ENCODE data around the gene WWC2.

- TF ChIP-seq, protein P1, sequence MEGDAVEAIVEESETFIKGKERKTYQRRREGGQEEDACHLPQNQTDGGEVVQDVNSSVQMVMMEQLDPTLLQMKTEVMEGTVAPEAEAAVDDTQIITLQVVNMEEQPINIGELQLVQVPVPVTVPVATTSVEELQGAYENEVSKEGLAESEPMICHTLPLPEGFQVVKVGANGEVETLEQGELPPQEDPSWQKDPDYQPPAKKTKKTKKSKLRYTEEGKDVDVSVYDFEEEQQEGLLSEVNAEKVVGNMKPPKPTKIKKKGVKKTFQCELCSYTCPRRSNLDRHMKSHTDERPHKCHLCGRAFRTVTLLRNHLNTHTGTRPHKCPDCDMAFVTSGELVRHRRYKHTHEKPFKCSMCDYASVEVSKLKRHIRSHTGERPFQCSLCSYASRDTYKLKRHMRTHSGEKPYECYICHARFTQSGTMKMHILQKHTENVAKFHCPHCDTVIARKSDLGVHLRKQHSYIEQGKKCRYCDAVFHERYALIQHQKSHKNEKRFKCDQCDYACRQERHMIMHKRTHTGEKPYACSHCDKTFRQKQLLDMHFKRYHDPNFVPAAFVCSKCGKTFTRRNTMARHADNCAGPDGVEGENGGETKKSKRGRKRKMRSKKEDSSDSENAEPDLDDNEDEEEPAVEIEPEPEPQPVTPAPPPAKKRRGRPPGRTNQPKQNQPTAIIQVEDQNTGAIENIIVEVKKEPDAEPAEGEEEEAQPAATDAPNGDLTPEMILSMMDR (IDR thresholded peaks at IDR 0.05) = no peak
- TF ChIP-seq POLR2A (IDR thresholded peaks at IDR 0.05) = no peak
Measured at GRCh38 chr4:183321516-183321915, 222.5 kb downstream of the WWC2 start.
